ENCODE measurements around the gene PDE4B. TPM values are rescaled to one million over a fixed set of nuclear protein-coding genes. Genes with fewer than 3 reads are reported as not detected.

PDE4B gene
- polyA plus RNA-seq, 1 donor from 2014 or later = 135 TPM

- no peak for TF ChIP-seq REST (IDR thresholded peaks at IDR 0.05; ENCODE audit: borderline replicate concordance)
- TF ChIP-seq RAD21 (conservative IDR thresholded peaks at IDR 0.05) = no peak
Measured at GRCh38 chr1:66154394-66154793, 361.7 kb downstream of the PDE4B start (continued).

- no peak overlapping the region for H3K4me3 ChIP-seq (ENCODE audit: low read length)
- H4K20me1 ChIP-seq (ENCODE audit: insufficient read depth) = no peaks in the 10 kb centered on the region
- no peaks in the 10 kb centered on the region for H3K27me3 ChIP-seq (ENCODE audit: insufficient read depth, low read depth, low read length)
- TF ChIP-seq CTCF (IDR thresholded peaks at IDR 0.05; ENCODE audit: poor library complexity, severe bottlenecking) (no peak), SMC3 (conservative IDR thresholded peaks at IDR 0.05; ENCODE audit: poor library complexity) (no peak), TAF1 (IDR thresholded peaks at IDR 0.05; ENCODE audit: low read depth) (no peak), EP300 (conservative IDR thresholded peaks at IDR 0.05; ENCODE audit: poor library complexity, severe bottlenecking) (no peak), REST (IDR thresholded peaks at IDR 0.05; ENCODE audit: borderline replicate concordance) (no peak)
- no peak overlapping the region for H3K9ac ChIP-seq (ENCODE audit: low read length)
- no peaks in the 10 kb centered on the region for H3F3A ChIP-seq (ENCODE audit: insufficient read depth, low read length, poor library complexity, severe bottlenecking)
- H3K27ac ChIP-seq (ENCODE audit: low read length) = no peak overlapping the region
- no peak overlapping the region for H2AFZ ChIP-seq (ENCODE audit: low read depth, low read length)
- H3K79me2 ChIP-seq (replicated peaks; ENCODE audit: insufficient read depth, low read length) = no peaks in the 10 kb centered on the region
- H3K9me3 ChIP-seq (ENCODE audit: low read length) = no peaks in the 10 kb centered on the region
- no peak overlapping the region for H3K4me2 ChIP-seq (ENCODE audit: low read length)
- H3K9me2 ChIP-seq (ENCODE audit: insufficient read depth, low read length) = no peaks in the 10 kb centered on the region
- H3K36me3 ChIP-seq (ENCODE audit: insufficient read depth, low read length) = no peaks in the 10 kb centered on the region
Measured at GRCh38 chr1:66156144-66156543, 363.4 kb downstream of the PDE4B start.

- no peaks in the 10 kb centered on the region for H3K9me3 ChIP-seq (ENCODE audit: low read length)
- H3K9me2 ChIP-seq (ENCODE audit: insufficient read depth, low read length) = no peaks in the 10 kb centered on the region
- TF ChIP-seq EZH2 (IDR thresholded peaks at IDR 0.05; ENCODE audit: borderline replicate concordance, insufficient read depth, low read length, poor library complexity, severe bottlenecking) (no peak), POLR2AphosphoS5 (IDR thresholded peaks at IDR 0.05) (no peak), MXI1 (conservative IDR thresholded peaks at IDR 0.05; ENCODE audit: poor library complexity, severe bottlenecking) (no peak), REST (IDR thresholded peaks at IDR 0.05; ENCODE audit: borderline replicate concordance) (no peak), RAD21 (conservative IDR thresholded peaks at IDR 0.05) (no peak), SMC3 (conservative IDR thresholded peaks at IDR 0.05; ENCODE audit: poor library complexity) (no peak), TAF1 (IDR thresholded peaks at IDR 0.05; ENCODE audit: low read depth) (no peak), EP300 (conservative IDR thresholded peaks at IDR 0.05; ENCODE audit: poor library complexity, severe bottlenecking) (no peak), CTCF (IDR thresholded peaks at IDR 0.05; ENCODE audit: poor library complexity, severe bottlenecking) (no peak)
- H2AFZ ChIP-seq (ENCODE audit: low read depth, low read length) = no peak overlapping the region
- H3K4me3 ChIP-seq (ENCODE audit: low read length) = no peak overlapping the region
- H3K9ac ChIP-seq (ENCODE audit: low read length) = no peak overlapping the region
- no peaks in the 10 kb centered on the region for H3K27me3 ChIP-seq (ENCODE audit: insufficient read depth, low read depth, low read length)
- no peak overlapping the region for H3K4me2 ChIP-seq (ENCODE audit: low read length)
- H3K36me3 ChIP-seq (ENCODE audit: insufficient read depth, low read length) = no peaks in the 10 kb centered on the region
- no peaks in the 10 kb centered on the region for H3F3A ChIP-seq (ENCODE audit: insufficient read depth, low read length, poor library complexity, severe bottlenecking)
- no peaks in the 10 kb centered on the region for H3K79me2 ChIP-seq (replicated peaks; ENCODE audit: insufficient read depth, low read length)
- no peak overlapping the region for H3K27ac ChIP-seq (ENCODE audit: low read length)
- H4K20me1 ChIP-seq (ENCODE audit: insufficient read depth) = no peaks in the 10 kb centered on the region
Measured at GRCh38 chr1:66159800-66160199, 367.1 kb downstream of the PDE4B start.

Data from neural cell (in vitro differentiated cells).